Left lung (tissue), 10 donors: ENCODE measurements around the gene UGT1A4. TPM values are rescaled to one million over a fixed set of nuclear protein-coding genes. Genes with fewer than 3 reads are reported as not detected.

Source experiments
- ATAC-seq: fragments of 200-7000 bp; cut with Tn5 transposase; one replicate; pipeline ENCODE4 v1.9.1; 2020; ENCODE audit warnings: moderate library complexity
- DNase-seq, 4 donors: peaks; one replicate each; pipeline ENCODE4 v3.0.0-alpha.2; 2013 to 2020
- H3K27ac ChIP-seq, 2 donors: fragments of 200-600 bp; sonication (generic) in 1 of 2; one replicate each; pipeline versions ENCODE4 v1.5.0 to v1.8.0; 2020 to 2021
- H3K27me3 ChIP-seq, 2 donors: fragments of 200-600 bp; sonication (generic) in 1 of 2; one replicate each; pipeline versions ENCODE4 v1.5.0 to v1.8.0; 2020 to 2021
- H3K36me3 ChIP-seq, 2 donors: fragments of 200-600 bp; sonication (generic) in 1 of 2; one replicate each; pipeline versions ENCODE4 v1.5.0 to v1.8.0; 2020 to 2021
- H3K4me1 ChIP-seq, 2 donors: fragments of 200-600 bp; one replicate each; pipeline ENCODE4 v1.8.0; 2021
- H3K4me3 ChIP-seq, 2 donors: fragments of 200-600 bp; sonication (generic) in 1 of 2; one replicate each; pipeline versions ENCODE4 v1.5.0 to v1.8.0; 2020 to 2021; ENCODE audit warnings: mild to moderate bottlenecking in 1 of 2
- H3K9me3 ChIP-seq, 2 donors: fragments of 200-600 bp; sonication (generic) in 1 of 2; one replicate each; pipeline versions ENCODE4 v1.5.0 to v1.8.0; 2020 to 2021
- CTCF ChIP-seq, 2 donors: fragments of 200-600 bp; sonication (generic) in 1 of 2; IDR thresholded peaks; one replicate each; pipeline versions ENCODE4 v1.5.0 to v1.8.0; 2021; ENCODE audit warnings: antibody characterized with exemption in 2 of 2
- intact Hi-C, 2 donors: fragments of 100-400 bp; cut with DNase I; formaldehyde crosslinking; loops; one replicate each; pipeline versions ENCODE4 v1.11.2 to v1.14.2; 2022
- polyA plus RNA-seq, 6 donors: library from polyadenylated mRNA; unstranded; fragments of 120-200 nt; gene quantifications; one replicate each; pipeline ENCODE4 v1.2.1, GENCODE V29; 2013; ENCODE audit not compliant: insufficient read length in 6 of 6
- total RNA-seq, 2 donors: library from RNA; stranded (reverse); fragmentation: NEBNext Ultra II Directional; extraction: Animal tissue kit (Norgen Biotek cat#: 25700); gene quantifications; one replicate each; pipeline ENCODE4 v1.2.1, GENCODE V29; 2021
- donor health status: DM: no; HTN: yes; CAD: no.
- donor health status: DM: no; HTN: no; CAD: no.

UGT1A4 gene
- total and polyA plus RNA-seq, 8 donors: not detected

- ATAC-seq (no peak), DNase-seq (peak in 1 of 4 donors; percentile 7)
- H3K36me3 ChIP-seq: no peaks in the 10 kb centered on the region
- H3K9me3 ChIP-seq: peaks cover 0 to 4% of the 10 kb centered on the region in 2 donors
- H3K27me3 ChIP-seq: peaks cover 0 to 17% of the 10 kb centered on the region in 2 donors
- H3K27ac ChIP-seq: no peak overlapping the region
- TF ChIP-seq CTCF (IDR thresholded peaks at IDR 0.05): no peak
- no peak overlapping the region for H3K4me3 ChIP-seq
- no peaks in the 10 kb centered on the region for H3K4me1 ChIP-seq
- intact Hi-C loops: no loop called here
Measured at GRCh38 chr2:233813236-233814055, 94.9 kb downstream of the UGT1A4 start.

GRCh38 chr2:233814056-233814835 lies 95.7 kb downstream of the UGT1A4 start:
- no peak for TF ChIP-seq CTCF (IDR thresholded peaks at IDR 0.05)
- H3K27me3 ChIP-seq: peaks cover 0 to 9% of the 10 kb centered on the region in 2 donors
- intact Hi-C loops: no loop called here
- no peak overlapping the region for H3K27ac ChIP-seq
- no peaks in the 10 kb centered on the region for H3K36me3 ChIP-seq
- H3K9me3 ChIP-seq: peaks cover 0 to 4% of the 10 kb centered on the region in 2 donors
- no peak for ATAC-seq
- no peaks in the 10 kb centered on the region for H3K4me1 ChIP-seq
- H3K4me3 ChIP-seq: no peak overlapping the region
- DNase-seq: peak in 1 of 4 donors; percentile 7

- TF ChIP-seq CTCF (IDR thresholded peaks at IDR 0.05): no peak
- no peak for ATAC-seq
- intact Hi-C loops: no loop called here
- Histone ChIP-seq H3K9me3 (peaks cover 0 to 4% of the 10 kb centered on the region in 2 donors), H3K27me3 (peaks cover 0 to 2% of the 10 kb centered on the region in 2 donors), H3K36me3 (no peaks in the 10 kb centered on the region), H3K4me3 (no peak overlapping the region), H3K27ac (no peak overlapping the region), H3K4me1 (no peaks in the 10 kb centered on the region)
- DNase-seq: no peak
Measured at GRCh38 chr2:233815861-233816260, 97.3 kb downstream of the UGT1A4 start.

DNA sequence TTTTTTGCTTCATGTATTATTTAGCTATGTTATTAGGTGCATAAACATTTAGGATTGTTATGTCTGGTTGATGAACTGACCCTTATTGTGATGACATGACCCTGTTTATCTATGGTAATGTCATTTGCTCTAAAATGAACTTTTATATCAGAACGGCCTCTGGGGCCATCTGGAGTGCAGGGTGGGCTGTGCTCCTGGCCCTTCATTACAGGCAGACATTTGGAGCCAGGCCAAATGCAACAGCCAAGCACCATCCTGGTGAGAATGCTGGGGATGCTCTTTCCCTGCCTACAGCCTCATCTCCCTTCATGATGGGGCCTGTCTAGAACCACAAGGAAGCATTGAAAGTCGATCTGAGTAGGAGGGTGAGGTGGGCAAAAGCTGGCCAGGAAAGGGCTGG lies 97.8 kb downstream of the UGT1A4 start:
- Histone ChIP-seq H3K4me3 (no peak overlapping the region), H3K27ac (no peak overlapping the region), H3K4me1 (no peaks in the 10 kb centered on the region), H3K36me3 (no peaks in the 10 kb centered on the region), H3K9me3 (peaks cover 0 to 4% of the 10 kb centered on the region in 2 donors), H3K27me3 (peaks cover 0 to 2% of the 10 kb centered on the region in 2 donors)
- TF ChIP-seq CTCF (IDR thresholded peaks at IDR 0.05): no peak
- DNase-seq: peak in 1 of 4 donors; percentile 11
- ATAC-seq: no peak
- intact Hi-C loops: no loop called here

- H3K27ac ChIP-seq: no peak overlapping the region
- ATAC-seq: no peak
Measured at GRCh38 chr2:233816771-233817170, 98.2 kb downstream of the UGT1A4 start.

More at GRCh38 chr2:233816771-233817170, 98.2 kb downstream of the UGT1A4 start:
- Histone ChIP-seq H3K4me1 (no peaks in the 10 kb centered on the region), H3K9me3 (peaks cover 0 to 4% of the 10 kb centered on the region in 2 donors), H3K27me3 (peaks cover 0 to 2% of the 10 kb centered on the region in 2 donors), H3K36me3 (no peaks in the 10 kb centered on the region), H3K4me3 (no peak overlapping the region)
- no peak for TF ChIP-seq CTCF (IDR thresholded peaks at IDR 0.05)
- DNase-seq: peak in 1 of 4 donors; percentile 7
- intact Hi-C loops: no loop called here
